LNCaP clone FGC (cell line): Measurements from ENCODE around the gene APC2.
"Not testable (repeated sequence)": the region's sequence is repeated elsewhere in the genome, so short reads cannot be mapped to it uniquely, and the experiment has no call there.

Experiments
- DNase-seq: peaks from one replicate; pipeline ENCODE4 v3.0.0-alpha.2; 2011; ENCODE audit warnings: low read depth
- H3K4me3 ChIP-seq: 2 replicates; pipeline ENCODE4 v1.5.1; 2011; ENCODE audit warnings: mild to moderate bottlenecking, low read depth, low read length, control low read depth
- TF ChIP-seq, protein P1 (sequence below): IDR thresholded peaks from 2 replicates; pipeline ENCODE4 v1.5.1; 2012; ENCODE audit warnings: mild to moderate bottlenecking; ENCODE audit not compliant: control insufficient read depth, insufficient read depth; ENCODE audit errors: extremely low read depth

Gene APC2

DNA sequence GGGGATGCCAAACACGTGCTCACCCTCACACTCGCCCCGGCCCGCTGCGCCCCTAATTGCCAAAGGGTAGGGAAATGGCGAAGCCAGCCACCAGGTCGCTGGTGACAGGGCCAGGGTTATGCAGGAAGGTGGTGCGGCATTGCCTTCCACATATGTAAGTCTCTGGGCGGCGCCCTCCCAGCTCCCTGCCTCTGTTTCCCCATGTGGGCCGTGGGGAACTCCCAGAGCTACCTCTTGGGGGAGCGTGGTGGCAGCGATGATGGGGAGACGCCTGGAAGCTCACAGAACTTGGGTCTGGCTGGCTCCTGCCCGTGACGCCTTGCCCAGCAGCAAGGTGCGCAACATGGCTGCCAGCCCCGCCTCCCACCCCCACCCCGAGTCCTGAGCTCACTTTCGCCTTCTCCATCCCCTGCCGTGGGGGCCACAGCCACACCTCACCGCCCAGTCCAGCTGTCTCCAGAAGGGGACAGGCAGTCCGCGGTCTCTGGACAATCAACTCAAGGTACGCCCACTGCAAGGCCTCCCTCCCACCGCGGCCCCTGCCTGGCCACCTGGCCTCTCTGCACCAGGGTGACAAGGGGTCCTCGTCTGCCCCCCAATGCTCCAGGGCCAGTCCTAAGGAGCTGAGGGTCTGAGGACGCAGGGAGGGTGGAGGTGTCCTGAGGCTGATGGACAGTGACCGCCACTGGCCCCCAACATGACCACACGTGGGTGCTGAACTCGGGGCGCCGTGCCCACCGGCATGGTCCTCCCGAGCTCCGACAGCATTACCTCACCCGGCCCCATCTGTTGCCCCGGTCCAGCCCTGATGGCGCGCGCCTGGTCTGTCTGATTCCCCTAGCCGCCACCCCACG is 22.5 kb downstream of the APC2 start:
- no peak overlapping the region for H3K4me3 ChIP-seq
- TF ChIP-seq, protein P1, sequence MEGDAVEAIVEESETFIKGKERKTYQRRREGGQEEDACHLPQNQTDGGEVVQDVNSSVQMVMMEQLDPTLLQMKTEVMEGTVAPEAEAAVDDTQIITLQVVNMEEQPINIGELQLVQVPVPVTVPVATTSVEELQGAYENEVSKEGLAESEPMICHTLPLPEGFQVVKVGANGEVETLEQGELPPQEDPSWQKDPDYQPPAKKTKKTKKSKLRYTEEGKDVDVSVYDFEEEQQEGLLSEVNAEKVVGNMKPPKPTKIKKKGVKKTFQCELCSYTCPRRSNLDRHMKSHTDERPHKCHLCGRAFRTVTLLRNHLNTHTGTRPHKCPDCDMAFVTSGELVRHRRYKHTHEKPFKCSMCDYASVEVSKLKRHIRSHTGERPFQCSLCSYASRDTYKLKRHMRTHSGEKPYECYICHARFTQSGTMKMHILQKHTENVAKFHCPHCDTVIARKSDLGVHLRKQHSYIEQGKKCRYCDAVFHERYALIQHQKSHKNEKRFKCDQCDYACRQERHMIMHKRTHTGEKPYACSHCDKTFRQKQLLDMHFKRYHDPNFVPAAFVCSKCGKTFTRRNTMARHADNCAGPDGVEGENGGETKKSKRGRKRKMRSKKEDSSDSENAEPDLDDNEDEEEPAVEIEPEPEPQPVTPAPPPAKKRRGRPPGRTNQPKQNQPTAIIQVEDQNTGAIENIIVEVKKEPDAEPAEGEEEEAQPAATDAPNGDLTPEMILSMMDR: no peak
- no peak for DNase-seq

DNA sequence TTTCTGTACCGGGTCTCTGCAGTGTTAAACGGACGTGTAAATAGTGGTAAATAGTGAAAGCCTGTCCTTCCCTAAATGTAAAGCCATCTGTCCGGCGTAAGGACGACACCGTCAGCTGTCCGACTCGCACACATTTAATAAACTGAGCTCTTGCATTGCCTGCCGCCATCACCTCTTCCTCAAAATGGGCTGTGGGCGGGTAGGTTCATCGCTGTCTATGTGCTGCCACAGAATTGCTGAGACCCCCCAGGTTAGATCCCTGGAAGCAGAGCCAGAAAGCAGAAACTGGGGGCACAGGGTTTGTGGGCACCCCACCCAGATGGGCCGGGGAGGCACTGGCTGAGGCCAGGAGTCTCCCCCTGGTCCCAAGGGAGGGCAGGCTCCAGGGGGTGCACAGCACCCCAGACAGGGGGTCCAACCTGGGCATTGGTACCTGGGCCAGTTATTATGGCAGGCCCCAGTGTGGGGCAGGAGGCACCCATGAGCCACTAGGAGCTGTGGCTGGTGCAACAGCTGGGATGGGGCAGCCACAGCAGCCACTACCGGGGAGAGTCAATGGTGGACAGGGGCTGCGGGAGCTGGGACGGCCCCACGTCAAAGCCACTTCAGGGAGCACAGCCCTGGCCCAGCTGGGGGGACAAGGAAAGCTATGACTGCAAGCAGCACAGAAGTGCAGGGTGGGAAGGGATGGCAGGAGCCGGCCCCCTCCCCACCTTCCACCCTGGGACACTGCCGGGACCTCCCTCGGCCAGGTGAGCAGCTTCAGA is 23.3 kb downstream of the APC2 start:
- TF ChIP-seq, protein P1: no peak
- DNase-seq: no peak

GRCh38 chr19:1474011-1474764 is 24.3 kb downstream of the APC2 start:
- TF ChIP-seq, protein P1: no peak
- H3K4me3 ChIP-seq: no peak overlapping the region
- DNase-seq: no peak

More for the DNA sequence above, 23.3 kb downstream of the APC2 start:
- no peak overlapping the region for H3K4me3 ChIP-seq

GRCh38 chr19:1474765-1475351 is 24.9 kb downstream of the APC2 start:
- DNase-seq: no peak
- TF ChIP-seq, protein P1: no peak

DNA sequence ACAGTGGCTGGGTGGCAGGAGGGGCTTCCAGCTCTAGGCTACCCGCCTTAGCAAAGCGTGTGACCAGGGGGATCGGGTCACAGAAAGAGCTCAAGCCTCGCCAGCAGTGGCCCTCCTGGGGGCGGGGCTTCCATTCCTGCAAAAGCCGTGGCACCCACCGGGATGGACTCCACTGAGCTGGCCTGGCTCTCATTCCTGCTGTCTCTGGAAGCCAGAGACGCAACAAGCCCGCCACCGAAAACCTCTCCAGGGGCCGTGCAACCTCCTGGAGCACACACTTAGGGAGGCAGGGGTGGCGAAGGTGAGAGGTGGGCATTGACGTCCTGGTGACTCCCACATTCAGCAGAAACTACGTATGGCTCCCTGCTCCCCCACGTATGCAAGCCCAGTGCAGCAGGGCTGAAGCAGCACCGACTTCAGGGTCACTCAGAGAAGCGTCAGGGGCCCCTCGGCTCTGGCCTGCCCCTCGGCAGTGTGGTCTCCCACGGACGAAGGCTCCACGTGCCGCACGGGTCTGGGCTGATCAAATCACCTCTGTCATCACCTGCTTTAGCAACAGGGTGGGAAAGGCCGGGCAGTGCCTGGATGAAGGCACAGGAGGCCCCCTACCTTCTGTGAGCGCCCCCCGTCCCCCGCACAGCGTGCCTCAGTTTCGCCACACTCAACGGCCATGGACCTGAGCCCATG is 26.0 kb downstream of the APC2 start:
- TF ChIP-seq, protein P1: no peak
- H3K4me3 ChIP-seq: no peak overlapping the region
- DNase-seq: no peak

More at GRCh38 chr19:1474765-1475351, 24.9 kb downstream of the APC2 start:
- no peak overlapping the region for H3K4me3 ChIP-seq

DNA sequence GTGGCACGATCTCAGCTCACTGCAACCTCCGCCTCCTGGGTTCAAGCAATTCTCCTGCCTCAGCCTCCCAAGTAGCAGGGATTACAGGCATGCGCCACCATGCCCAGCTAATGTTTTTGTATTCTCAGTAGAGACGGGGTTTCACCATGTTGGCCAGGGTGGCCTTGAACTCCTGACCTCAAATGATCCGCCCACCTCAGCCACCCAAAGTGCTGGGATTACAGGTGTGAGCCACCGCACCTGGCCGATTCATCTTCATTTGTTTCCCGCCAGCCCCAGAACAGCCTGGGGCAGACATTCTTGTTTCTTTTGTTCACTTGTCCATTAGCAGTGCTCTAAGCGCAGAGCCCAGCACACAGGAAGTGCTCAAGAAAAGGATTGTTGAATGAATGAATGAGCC is 27.1 kb downstream of the APC2 start:
- not testable (repeated sequence) for H3K4me3 ChIP-seq

More for the DNA sequence above, 27.1 kb downstream of the APC2 start:
- not testable (repeated sequence) for DNase-seq
